Prostate gland (tissue), 2 donors: ENCODE results near the gene ESPNL. TPM values are rescaled to one million over a fixed set of nuclear protein-coding genes. Genes with fewer than 3 reads are reported as not detected.

Source experiments
- DNase-seq: peaks from one replicate; pipeline ENCODE4 v3.0.0-alpha.2; 2019; ENCODE audit warnings: low spot score
- H3K27ac ChIP-seq, 2 donors: fragments of 200-600 bp; sonication (generic); 2 replicates each; pipeline ENCODE4 v1.5.1; 2017 to 2019
- H3K27me3 ChIP-seq: fragments of 200-600 bp; sonication (generic); replicated peaks from 2 replicates; pipeline ENCODE4 v1.5.1; 2019; ENCODE audit not compliant: insufficient read depth
- H3K36me3 ChIP-seq, 2 donors: fragments of 200-600 bp; sonication (generic); 1 replicate in 1 of 2; 2 replicates in 1 of 2; pipeline versions ENCODE4 v1.5.1 to v1.8.1; 2017 to 2019
- H3K4me1 ChIP-seq: fragments of 200-600 bp; sonication (generic); replicated peaks from 2 replicates; pipeline ENCODE4 v1.5.1; 2019
- H3K4me3 ChIP-seq, 2 donors: fragments of 200-600 bp; sonication (generic); 2 replicates each; pipeline ENCODE4 v1.5.1; 2017 to 2019
- H3K9me3 ChIP-seq: fragments of 200-600 bp; sonication (generic); 2 replicates; pipeline ENCODE4 v1.5.1; 2017
- POLR2A ChIP-seq: fragments of 450-650 bp; IDR thresholded peaks from one replicate; pipeline ENCODE4 v1.6.1; 2016; ENCODE audit warnings: antibody characterized with exemption, mild to moderate bottlenecking
- POLR2AphosphoS5 ChIP-seq: sonication (generic); formaldehyde crosslinking; IDR thresholded peaks from one replicate; pipeline ENCODE4 v1.6.1; 2017; ENCODE audit warnings: antibody characterized with exemption
- WGBS: methylation state at CpG from one replicate; pipeline ENCODE4 v1.1.5; 2018; 5-methylcytosine and 5-hydroxymethylcytosine counted together
- intact Hi-C: fragments of 100-400 bp; cut with DNase I; formaldehyde crosslinking; loops from one replicate; pipeline ENCODE4 v1.14.2; 2022
- total RNA-seq, 2 donors: library from RNA; depleted of rRNA; stranded (reverse); fragments of >200 nt; gene quantifications; one replicate each; pipeline ENCODE4 v1.1.0, GENCODE V29; 2016
- TF ChIP-seq, protein P1 (sequence below), 4 experiments: fragments of 200-600 bp in 2 of 4; fragments of 450-650 bp in 2 of 4; sonication (generic) in 2 of 4; IDR thresholded peaks; 1 replicate in 3 of 4; 2 replicates in 1 of 4; pipeline ENCODE4 v1.5.1; 2016 to 2019; ENCODE audit warnings: antibody characterized with exemption in 4 of 4, mild to moderate bottlenecking in 2 of 4, moderate library complexity in 2 of 4

Gene ESPNL
- total RNA-seq, 2 donors from 2014 or later: 0.68 to 3.9 TPM

GRCh38 chr2:238158018-238158508 is 57.9 kb downstream of the ESPNL start:
- TF ChIP-seq POLR2A (no peak), POLR2AphosphoS5 (no peak)
- TF ChIP-seq, protein P1, sequence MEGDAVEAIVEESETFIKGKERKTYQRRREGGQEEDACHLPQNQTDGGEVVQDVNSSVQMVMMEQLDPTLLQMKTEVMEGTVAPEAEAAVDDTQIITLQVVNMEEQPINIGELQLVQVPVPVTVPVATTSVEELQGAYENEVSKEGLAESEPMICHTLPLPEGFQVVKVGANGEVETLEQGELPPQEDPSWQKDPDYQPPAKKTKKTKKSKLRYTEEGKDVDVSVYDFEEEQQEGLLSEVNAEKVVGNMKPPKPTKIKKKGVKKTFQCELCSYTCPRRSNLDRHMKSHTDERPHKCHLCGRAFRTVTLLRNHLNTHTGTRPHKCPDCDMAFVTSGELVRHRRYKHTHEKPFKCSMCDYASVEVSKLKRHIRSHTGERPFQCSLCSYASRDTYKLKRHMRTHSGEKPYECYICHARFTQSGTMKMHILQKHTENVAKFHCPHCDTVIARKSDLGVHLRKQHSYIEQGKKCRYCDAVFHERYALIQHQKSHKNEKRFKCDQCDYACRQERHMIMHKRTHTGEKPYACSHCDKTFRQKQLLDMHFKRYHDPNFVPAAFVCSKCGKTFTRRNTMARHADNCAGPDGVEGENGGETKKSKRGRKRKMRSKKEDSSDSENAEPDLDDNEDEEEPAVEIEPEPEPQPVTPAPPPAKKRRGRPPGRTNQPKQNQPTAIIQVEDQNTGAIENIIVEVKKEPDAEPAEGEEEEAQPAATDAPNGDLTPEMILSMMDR (IDR thresholded peaks at IDR 0.05): no peak
- Histone ChIP-seq H3K4me1 (no peaks in the 10 kb centered on the region), H3K4me3 (no peak overlapping the region), H3K27me3 (no peaks in the 10 kb centered on the region), H3K27ac (no peak overlapping the region), H3K9me3 (no peaks in the 10 kb centered on the region), H3K36me3 (no peaks in the 10 kb centered on the region)
- WGBS: 61% methylated on average over 21 of the region's 21 CpGs
- DNase-seq: no peak
- intact Hi-C loops: no loop called here

DNA sequence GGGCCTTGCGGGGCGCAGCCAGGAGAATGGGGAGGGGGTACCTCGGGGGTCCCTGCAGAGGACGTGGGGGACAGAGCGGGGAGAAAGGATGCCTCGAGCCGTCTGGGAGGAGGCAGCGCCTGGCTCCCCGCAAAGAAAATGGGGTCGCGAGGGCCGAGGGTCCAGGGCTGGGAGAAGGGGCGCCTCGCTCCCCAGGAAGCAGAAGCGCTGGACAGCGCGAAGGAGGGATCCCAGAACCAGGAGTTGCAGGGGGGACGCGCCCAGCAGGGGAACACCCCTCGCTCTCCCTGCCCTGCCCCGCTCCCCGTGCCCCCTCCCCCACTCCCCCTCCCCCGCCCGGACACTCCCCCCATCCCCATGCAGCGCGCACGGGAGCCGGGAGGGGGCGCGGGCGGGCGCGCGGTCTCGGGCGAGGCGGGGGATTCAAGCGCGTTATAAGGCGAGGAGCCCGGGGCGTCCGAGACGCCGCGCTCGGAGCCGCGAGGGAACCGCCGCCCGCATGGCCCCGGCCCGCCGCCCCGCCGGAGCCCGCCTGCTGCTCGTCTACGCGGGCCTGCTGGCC is 58.5 kb downstream of the ESPNL start, which contains the start of gene ERFE:
TSS of gene ERFE (plus strand) at position 462 of the 562 bp plus-strand sequence. CDS start at position 500, 38 bp downstream.
- H3K9me3 ChIP-seq: no peaks in the 10 kb centered on the region
- H3K4me3 ChIP-seq: peak within 1 kb of the TSS; percentile 4 to 24
- DNase-seq: no peak
- H3K36me3 ChIP-seq: no peaks in the 10 kb centered on the region
- H3K27me3 ChIP-seq: peaks cover 2% of the 10 kb centered on the region
- TF ChIP-seq, protein P1 (IDR thresholded peaks at IDR 0.05): peak in 2 of 4 experiments; percentile 19 to 39
- no peak for TF ChIP-seq POLR2AphosphoS5
- intact Hi-C loops: no loop called here
- H3K4me1 ChIP-seq: no peaks in the 10 kb centered on the region
- H3K27ac ChIP-seq: no peak within 1 kb of the TSS
- WGBS: 33% methylated on average over 19 of the region's 61 CpGs

DNA sequence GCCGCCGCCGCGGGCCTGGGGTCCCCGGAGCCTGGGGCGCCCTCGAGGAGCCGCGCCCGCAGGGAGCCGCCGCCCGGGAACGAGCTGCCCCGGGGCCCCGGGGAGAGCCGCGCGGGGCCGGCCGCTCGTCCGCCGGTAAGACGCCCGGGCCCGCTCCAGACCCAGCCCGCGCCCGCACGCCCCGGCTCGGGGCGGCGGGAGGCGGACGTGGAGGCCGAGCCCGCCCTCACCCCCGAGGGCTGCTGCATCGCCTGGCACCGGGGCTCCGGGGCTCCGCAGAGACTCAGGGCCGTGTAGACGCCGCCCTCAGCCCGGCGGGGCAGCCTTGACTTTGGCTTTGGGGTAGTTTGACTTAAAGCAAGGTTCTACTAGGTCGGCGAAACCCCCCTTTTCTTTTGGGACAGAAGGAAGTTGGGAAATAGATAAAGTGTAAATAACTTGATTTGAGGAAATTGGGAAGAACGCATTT is 59.0 kb downstream of the ESPNL start:
- no peak for DNase-seq
- TF ChIP-seq, protein P1 (IDR thresholded peaks at IDR 0.05): peak in 1 of 4 experiments; percentile 7
- no peak for TF ChIP-seq POLR2AphosphoS5
- intact Hi-C loops: no loop called here
- WGBS: 6% methylated on average over 22 of the region's 52 CpGs
- peak overlapping the region; percentile 4 to 24 for H3K4me3 ChIP-seq
- H3K27me3 ChIP-seq: peaks cover 5% of the 10 kb centered on the region
- H3K9me3 ChIP-seq: no peaks in the 10 kb centered on the region
- H3K36me3 ChIP-seq: no peaks in the 10 kb centered on the region
- H3K27ac ChIP-seq: no peak overlapping the region
- H3K4me1 ChIP-seq: no peaks in the 10 kb centered on the region

DNA sequence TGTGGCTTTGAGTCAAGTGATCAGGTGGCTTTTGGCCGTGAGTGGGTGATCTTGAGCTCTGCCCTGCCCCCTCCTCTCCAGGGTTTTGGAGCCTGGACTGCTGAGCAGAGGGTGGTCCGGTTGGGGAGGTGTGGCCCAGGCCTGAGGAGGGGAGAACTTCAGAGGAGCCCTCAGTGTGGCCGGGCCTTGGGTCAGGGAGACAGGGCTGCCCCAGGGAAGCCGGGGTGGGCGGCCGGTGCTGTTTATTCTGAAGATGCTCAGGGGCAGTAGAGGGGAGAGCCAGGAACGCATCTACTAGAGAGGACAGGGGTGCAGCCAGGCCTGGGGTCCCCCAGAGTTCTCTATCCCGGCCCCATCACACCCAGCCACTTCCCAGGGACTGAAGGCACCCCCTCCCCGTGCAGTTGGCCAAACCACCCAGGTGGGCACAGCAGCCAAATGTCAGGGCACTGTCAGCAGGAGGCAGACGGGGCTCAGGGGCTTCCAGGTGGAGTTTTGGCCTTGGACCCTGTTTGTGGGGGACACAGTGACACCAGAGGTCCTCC is 59.6 kb downstream of the ESPNL start:
- no peak overlapping the region for H3K27ac ChIP-seq

More for the DNA sequence above, 59.6 kb downstream of the ESPNL start:
- DNase-seq: no peak
- Histone ChIP-seq H3K4me1 (no peaks in the 10 kb centered on the region), H3K27me3 (peaks cover 5% of the 10 kb centered on the region), H3K36me3 (no peaks in the 10 kb centered on the region), H3K9me3 (no peaks in the 10 kb centered on the region), H3K4me3 (no peak overlapping the region)
- WGBS: 71% methylated on average over 10 of the region's 10 CpGs
- intact Hi-C loops: loop anchor here (10.0 kb wide), 1 partner anchor 305 kb away; the partner anchor contains the start of gene RAMP1
- TF ChIP-seq, protein P1 (IDR thresholded peaks at IDR 0.05): no peak
- TF ChIP-seq POLR2AphosphoS5 (no peak), POLR2A (no peak)
